Spleen (tissue), 11 donors: Measurements from ENCODE around the gene SPRR5. TPM values are rescaled to one million over a fixed set of nuclear protein-coding genes. Genes with fewer than 3 reads are reported as not detected.

Source experiments
- DNase-seq: peaks from one replicate; pipeline ENCODE4 v3.0.0-alpha.2; 2020
- H3K27ac ChIP-seq, 8 donors: fragments of 200-600 bp; sonication (generic) in 7 of 8; 1 replicate in 4 of 8; 2 replicates in 4 of 8; pipeline versions ENCODE4 v1.5.0 to v1.8.0; 2016 to 2021; ENCODE audit warnings: inconsistent platforms in 4 of 8, mild to moderate bottlenecking in 4 of 8, moderate library complexity in 1 of 8
- H3K27me3 ChIP-seq, 7 donors: fragments of 200-600 bp; sonication (generic) in 6 of 7; replicated peaks in 1 of 7; 1 replicate in 4 of 7; 2 replicates in 3 of 7; pipeline versions ENCODE4 v1.5.0 to v1.8.0; 2016 to 2021; ENCODE audit warnings: inconsistent platforms in 3 of 7, mild to moderate bottlenecking in 1 of 7
- H3K36me3 ChIP-seq, 6 donors: fragments of 200-600 bp; sonication (generic) in 5 of 6; 1 replicate in 4 of 6; 2 replicates in 2 of 6; pipeline versions ENCODE4 v1.5.0 to v1.8.0; 2016 to 2021; ENCODE audit warnings: inconsistent platforms in 2 of 6
- H3K4me1 ChIP-seq, 6 donors: fragments of 200-600 bp; sonication (generic) in 5 of 6; 1 replicate in 3 of 6; 2 replicates in 3 of 6; pipeline versions ENCODE4 v1.5.0 to v1.8.0; 2016 to 2021; ENCODE audit warnings: inconsistent platforms in 3 of 6
- H3K4me3 ChIP-seq, 8 donors: fragments of 200-600 bp; sonication (generic) in 7 of 8; 1 replicate in 4 of 8; 2 replicates in 4 of 8; pipeline versions ENCODE4 v1.5.0 to v1.8.0; 2016 to 2021; ENCODE audit warnings: inconsistent platforms in 4 of 8, mild to moderate bottlenecking in 4 of 8, moderate library complexity in 2 of 8
- H3K9me3 ChIP-seq, 8 donors: fragments of 200-600 bp; sonication (generic) in 7 of 8; 1 replicate in 4 of 8; 2 replicates in 4 of 8; pipeline versions ENCODE4 v1.5.0 to v1.8.0; 2016 to 2021; ENCODE audit warnings: inconsistent platforms in 4 of 8
- CTCF ChIP-seq, 11 experiments: fragments of 200-600 bp in 7 of 11; fragments of 450-650 bp in 4 of 11; sonication (generic) in 4 of 11; IDR thresholded peaks in 8 of 11; conservative IDR thresholded peaks in 3 of 11; 1 replicate in 7 of 11; 2 replicates in 4 of 11; pipeline versions ENCODE4 v1.4.0 to v1.8.0; 2016 to 2021; ENCODE audit warnings: antibody characterized with exemption in 11 of 11, inconsistent platforms in 4 of 11, mild to moderate bottlenecking in 1 of 11
- POLR2A ChIP-seq, 3 donors: fragments of 450-650 bp; IDR thresholded peaks; one replicate each; pipeline ENCODE4 v1.5.1; 2017; ENCODE audit warnings: antibody characterized with exemption in 3 of 3, mild to moderate bottlenecking in 1 of 3
- POLR2AphosphoS5 ChIP-seq, 3 donors: sonication (generic); formaldehyde crosslinking; IDR thresholded peaks; one replicate each; pipeline ENCODE4 v1.5.1; 2017; ENCODE audit warnings: antibody characterized with exemption in 3 of 3
- WGBS, 5 donors: extraction: QIAGEN DNeasy Blood & Tissue Kit in 3 of 5; methylation state at CpG; one replicate each; pipeline versions ENCODE4 v1.1.5 to v1.1.7; 2013 to 2018; 5-methylcytosine and 5-hydroxymethylcytosine counted together
- intact Hi-C: fragments of 100-400 bp; cut with DNase I; formaldehyde crosslinking; loops from one replicate; pipeline ENCODE4 v1.15.0; 2023; ENCODE audit warnings: low total_unique reads
- polyA plus RNA-seq, 3 donors: library from polyadenylated mRNA; stranded (reverse); fragments of 200-250 nt; gene quantifications; one replicate each; pipeline ENCODE4 v1.2.1, GENCODE V29; 2013
- total RNA-seq, 7 donors: library from RNA; depleted of rRNA in 3 of 7; stranded (reverse); fragments of >200 nt in 3 of 7; fragmentation: NEBNext Ultra II Directional in 4 of 7; extraction: Animal tissue kit (Norgen Biotek cat#: 25700) in 4 of 7; gene quantifications; one replicate each; pipeline versions ENCODE4 v1.1.0 to v1.2.1, GENCODE V29; 2016 to 2021
- donor health status: healthy with polysubstance abuse.
- donor health status: DM: no; HTN: no; CAD: no; lungs with moderate emphysema.
- donor health status: DM: no; HTN: no; CAD: no.
- donor health status: Bipolar disorder and iron deficiency.
- donor health status: healthy.
- donor health status: DM: no; HTN: no; CAD: no.
- donor health status: DM: yes; HTN: yes; CAD: no.

SPRR5 gene
- total and polyA plus RNA-seq, 10 donors = not detected

GRCh38 chr1:152980676-152981075 lies 33.7 kb downstream of the SPRR5 start:
- intact Hi-C loops = no loop called here

GRCh38 chr1:152981146-152981871 lies 34.3 kb downstream of the SPRR5 start:
- no peaks in the 10 kb centered on the region for H3K4me1 ChIP-seq
- WGBS, 5 donors = 81 to 87% (median 84%) methylated on average over 4 to 6 of the region's 6 CpGs
- no peaks in the 10 kb centered on the region for H3K36me3 ChIP-seq
- no peak overlapping the region for H3K4me3 ChIP-seq
- H3K9me3 ChIP-seq = no peaks in the 10 kb centered on the region
- TF ChIP-seq POLR2A (IDR thresholded peaks at IDR 0.05) (no peak), CTCF (IDR thresholded peaks at IDR 0.05 in 8 of 11, conservative IDR thresholded peaks at IDR 0.05 in 3 of 11) (no peak), POLR2AphosphoS5 (IDR thresholded peaks at IDR 0.05) (no peak)
- intact Hi-C loops = no loop called here
- no peak overlapping the region for H3K27ac ChIP-seq
- DNase-seq = no peak
- peaks cover 0 to 70% (median 0%) of the 10 kb centered on the region in 7 donors for H3K27me3 ChIP-seq

More at GRCh38 chr1:152980676-152981075, 33.7 kb downstream of the SPRR5 start:
- Histone ChIP-seq H3K4me3 (no peak overlapping the region), H3K27me3 (peaks cover 0 to 72% (median 0%) of the 10 kb centered on the region in 7 donors), H3K9me3 (no peaks in the 10 kb centered on the region), H3K36me3 (no peaks in the 10 kb centered on the region), H3K4me1 (no peaks in the 10 kb centered on the region), H3K27ac (no peak overlapping the region)
- 17 to 90% (median 62%) methylated on average over 1 of the region's 1 CpG for WGBS, 5 donors
- DNase-seq = no peak
- no peak for TF ChIP-seq POLR2A (IDR thresholded peaks at IDR 0.05)
- TF ChIP-seq POLR2AphosphoS5 (IDR thresholded peaks at IDR 0.05) = no peak
- no peak for TF ChIP-seq CTCF (IDR thresholded peaks at IDR 0.05 in 8 of 11, conservative IDR thresholded peaks at IDR 0.05 in 3 of 11)

GRCh38 chr1:152982076-152982475 lies 35.1 kb downstream of the SPRR5 start:
- TF ChIP-seq POLR2A (IDR thresholded peaks at IDR 0.05) (no peak), CTCF (IDR thresholded peaks at IDR 0.05 in 8 of 11, conservative IDR thresholded peaks at IDR 0.05 in 3 of 11) (no peak), POLR2AphosphoS5 (IDR thresholded peaks at IDR 0.05) (no peak)
- Histone ChIP-seq H3K4me3 (no peak overlapping the region), H3K36me3 (no peaks in the 10 kb centered on the region), H3K27ac (no peak overlapping the region), H3K27me3 (peaks cover 0 to 70% (median 0%) of the 10 kb centered on the region in 7 donors), H3K9me3 (no peaks in the 10 kb centered on the region), H3K4me1 (no peaks in the 10 kb centered on the region)
- intact Hi-C loops = no loop called here
- DNase-seq = no peak
- 73 to 92% (median 81%) methylated on average over 4 of the region's 4 CpGs for WGBS, 5 donors

DNA sequence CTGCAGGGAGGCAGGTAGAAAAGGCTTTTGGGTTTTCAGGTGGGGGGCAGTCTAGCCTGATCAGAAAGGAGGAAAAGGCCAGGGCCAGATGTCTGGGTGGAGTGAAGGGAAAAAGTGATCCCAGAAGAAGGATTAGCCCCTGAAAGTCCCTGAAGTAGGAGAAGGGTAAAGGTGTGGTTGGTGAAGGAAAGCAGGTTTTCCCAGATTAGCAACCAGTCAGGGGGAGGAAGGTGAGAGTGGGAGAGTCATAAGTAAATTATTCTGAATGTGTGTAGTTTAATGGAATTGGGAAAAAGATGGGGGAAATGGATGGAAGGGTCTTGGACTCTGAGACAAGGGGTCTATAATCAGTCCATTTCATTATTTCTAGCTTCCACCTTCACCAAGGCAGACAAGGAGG lies 36.2 kb downstream of the SPRR5 start:
- H3K36me3 ChIP-seq = no peaks in the 10 kb centered on the region
- TF ChIP-seq POLR2A (IDR thresholded peaks at IDR 0.05) (no peak), CTCF (IDR thresholded peaks at IDR 0.05 in 8 of 11, conservative IDR thresholded peaks at IDR 0.05 in 3 of 11) (no peak), POLR2AphosphoS5 (IDR thresholded peaks at IDR 0.05) (no peak)
- H3K9me3 ChIP-seq = no peaks in the 10 kb centered on the region
- peaks cover 0 to 70% (median 0%) of the 10 kb centered on the region in 7 donors for H3K27me3 ChIP-seq
- no peak overlapping the region for H3K4me3 ChIP-seq
- H3K4me1 ChIP-seq = no peaks in the 10 kb centered on the region
- H3K27ac ChIP-seq = no peak overlapping the region
- no peak for DNase-seq
- intact Hi-C loops = no loop called here
